Spleen (tissue), 11 donors: ENCODE data around the gene BACH2. TPM values are rescaled to one million over a fixed set of nuclear protein-coding genes. Genes with fewer than 3 reads are reported as not detected.
A peak's percentile ranks its signal among the peaks of the same experiment; 100 is the strongest.

ENCODE experiments used
- DNase-seq: peaks from one replicate; pipeline ENCODE4 v3.0.0-alpha.2; 2020
- H3K27ac ChIP-seq, 8 donors: fragments of 200-600 bp; sonication (generic) in 7 of 8; 1 replicate in 4 of 8; 2 replicates in 4 of 8; pipeline versions ENCODE4 v1.5.0 to v1.8.0; 2016 to 2021; ENCODE audit warnings: inconsistent platforms in 4 of 8, mild to moderate bottlenecking in 4 of 8, moderate library complexity in 1 of 8
- H3K27me3 ChIP-seq, 7 donors: fragments of 200-600 bp; sonication (generic) in 6 of 7; replicated peaks in 1 of 7; 1 replicate in 4 of 7; 2 replicates in 3 of 7; pipeline versions ENCODE4 v1.5.0 to v1.8.0; 2016 to 2021; ENCODE audit warnings: inconsistent platforms in 3 of 7, mild to moderate bottlenecking in 1 of 7
- H3K36me3 ChIP-seq, 6 donors: fragments of 200-600 bp; sonication (generic) in 5 of 6; 1 replicate in 4 of 6; 2 replicates in 2 of 6; pipeline versions ENCODE4 v1.5.0 to v1.8.0; 2016 to 2021; ENCODE audit warnings: inconsistent platforms in 2 of 6
- H3K4me1 ChIP-seq, 6 donors: fragments of 200-600 bp; sonication (generic) in 5 of 6; 1 replicate in 3 of 6; 2 replicates in 3 of 6; pipeline versions ENCODE4 v1.5.0 to v1.8.0; 2016 to 2021; ENCODE audit warnings: inconsistent platforms in 3 of 6
- H3K4me3 ChIP-seq, 8 donors: fragments of 200-600 bp; sonication (generic) in 7 of 8; 1 replicate in 4 of 8; 2 replicates in 4 of 8; pipeline versions ENCODE4 v1.5.0 to v1.8.0; 2016 to 2021; ENCODE audit warnings: inconsistent platforms in 4 of 8, mild to moderate bottlenecking in 4 of 8, moderate library complexity in 2 of 8
- H3K9me3 ChIP-seq, 8 donors: fragments of 200-600 bp; sonication (generic) in 7 of 8; 1 replicate in 4 of 8; 2 replicates in 4 of 8; pipeline versions ENCODE4 v1.5.0 to v1.8.0; 2016 to 2021; ENCODE audit warnings: inconsistent platforms in 4 of 8
- POLR2A ChIP-seq, 3 donors: fragments of 450-650 bp; IDR thresholded peaks; one replicate each; pipeline ENCODE4 v1.5.1; 2017; ENCODE audit warnings: antibody characterized with exemption in 3 of 3, mild to moderate bottlenecking in 1 of 3
- POLR2AphosphoS5 ChIP-seq, 3 donors: sonication (generic); formaldehyde crosslinking; IDR thresholded peaks; one replicate each; pipeline ENCODE4 v1.5.1; 2017; ENCODE audit warnings: antibody characterized with exemption in 3 of 3
- WGBS, 5 donors: extraction: QIAGEN DNeasy Blood & Tissue Kit in 3 of 5; methylation state at CpG; one replicate each; pipeline versions ENCODE4 v1.1.5 to v1.1.7; 2013 to 2018; 5-methylcytosine and 5-hydroxymethylcytosine counted together
- intact Hi-C: fragments of 100-400 bp; cut with DNase I; formaldehyde crosslinking; loops from one replicate; pipeline ENCODE4 v1.15.0; 2023; ENCODE audit warnings: low total_unique reads
- polyA plus RNA-seq, 3 donors: library from polyadenylated mRNA; stranded (reverse); fragments of 200-250 nt; gene quantifications; one replicate each; pipeline ENCODE4 v1.2.1, GENCODE V29; 2013
- total RNA-seq, 7 donors: library from RNA; depleted of rRNA in 3 of 7; stranded (reverse); fragments of >200 nt in 3 of 7; fragmentation: NEBNext Ultra II Directional in 4 of 7; extraction: Animal tissue kit (Norgen Biotek cat#: 25700) in 4 of 7; gene quantifications; one replicate each; pipeline versions ENCODE4 v1.1.0 to v1.2.1, GENCODE V29; 2016 to 2021
- TF ChIP-seq, protein P1 (sequence below), 11 experiments: fragments of 200-600 bp in 7 of 11; fragments of 450-650 bp in 4 of 11; sonication (generic) in 4 of 11; IDR thresholded peaks in 8 of 11; conservative IDR thresholded peaks in 3 of 11; 1 replicate in 7 of 11; 2 replicates in 4 of 11; pipeline versions ENCODE4 v1.4.0 to v1.8.0; 2016 to 2021; ENCODE audit warnings: antibody characterized with exemption in 11 of 11, inconsistent platforms in 4 of 11, mild to moderate bottlenecking in 1 of 11
- donor health status: healthy with polysubstance abuse.
- donor health status: DM: no; HTN: no; CAD: no; lungs with moderate emphysema.
- donor health status: DM: no; HTN: no; CAD: no.
- donor health status: Bipolar disorder and iron deficiency.
- donor health status: healthy.
- donor health status: DM: no; HTN: no; CAD: no.
- donor health status: DM: yes; HTN: yes; CAD: no.

BACH2 gene
- total and polyA plus RNA-seq, 10 donors, result 3.0 to 53.8 (median 32.3) TPM

DNA sequence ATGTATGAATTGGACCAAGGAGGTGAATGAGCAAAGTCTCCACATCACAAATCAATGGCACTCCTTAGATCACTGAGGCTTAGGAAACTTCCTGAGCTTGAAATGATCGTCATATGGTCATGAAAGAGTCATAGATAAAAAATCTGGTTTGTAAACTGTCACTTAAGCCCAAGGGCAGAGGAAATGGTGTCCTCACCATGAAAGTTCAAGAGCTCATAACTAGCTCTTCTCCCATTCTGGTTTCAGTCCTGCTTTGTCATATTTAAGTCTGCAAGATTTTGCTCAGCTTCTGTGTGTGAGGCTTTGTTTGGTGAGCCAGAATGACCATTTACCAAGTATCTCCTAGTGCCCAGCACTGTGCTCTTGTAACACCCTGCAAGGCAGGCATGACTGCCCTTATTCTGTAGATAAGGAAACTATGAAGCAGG is 341.9 kb downstream of the BACH2 start:
- TF ChIP-seq, protein P1, sequence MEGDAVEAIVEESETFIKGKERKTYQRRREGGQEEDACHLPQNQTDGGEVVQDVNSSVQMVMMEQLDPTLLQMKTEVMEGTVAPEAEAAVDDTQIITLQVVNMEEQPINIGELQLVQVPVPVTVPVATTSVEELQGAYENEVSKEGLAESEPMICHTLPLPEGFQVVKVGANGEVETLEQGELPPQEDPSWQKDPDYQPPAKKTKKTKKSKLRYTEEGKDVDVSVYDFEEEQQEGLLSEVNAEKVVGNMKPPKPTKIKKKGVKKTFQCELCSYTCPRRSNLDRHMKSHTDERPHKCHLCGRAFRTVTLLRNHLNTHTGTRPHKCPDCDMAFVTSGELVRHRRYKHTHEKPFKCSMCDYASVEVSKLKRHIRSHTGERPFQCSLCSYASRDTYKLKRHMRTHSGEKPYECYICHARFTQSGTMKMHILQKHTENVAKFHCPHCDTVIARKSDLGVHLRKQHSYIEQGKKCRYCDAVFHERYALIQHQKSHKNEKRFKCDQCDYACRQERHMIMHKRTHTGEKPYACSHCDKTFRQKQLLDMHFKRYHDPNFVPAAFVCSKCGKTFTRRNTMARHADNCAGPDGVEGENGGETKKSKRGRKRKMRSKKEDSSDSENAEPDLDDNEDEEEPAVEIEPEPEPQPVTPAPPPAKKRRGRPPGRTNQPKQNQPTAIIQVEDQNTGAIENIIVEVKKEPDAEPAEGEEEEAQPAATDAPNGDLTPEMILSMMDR (IDR thresholded peaks at IDR 0.05 in 8 of 11, conservative IDR thresholded peaks at IDR 0.05 in 3 of 11), result no peak
- TF ChIP-seq POLR2AphosphoS5 (IDR thresholded peaks at IDR 0.05), result no peak
- no peak for TF ChIP-seq POLR2A (IDR thresholded peaks at IDR 0.05)
- 0 to 26% (median 14%) methylated on average over 1 of the region's 1 CpG for WGBS, 5 donors
- H3K4me1 ChIP-seq, result peaks cover 6 to 49% (median 25%) of the 10 kb centered on the region in 6 donors
- no peaks in the 10 kb centered on the region for H3K27me3 ChIP-seq
- no peak for DNase-seq
- no peaks in the 10 kb centered on the region for H3K9me3 ChIP-seq
- intact Hi-C loops, result no loop called here
- no peak overlapping the region for H3K4me3 ChIP-seq
- peaks cover 0 to 21% (median 15%) of the 10 kb centered on the region in 6 donors for H3K36me3 ChIP-seq
- peak overlapping the region in 1 of 8 donors; percentile 19 for H3K27ac ChIP-seq

DNA sequence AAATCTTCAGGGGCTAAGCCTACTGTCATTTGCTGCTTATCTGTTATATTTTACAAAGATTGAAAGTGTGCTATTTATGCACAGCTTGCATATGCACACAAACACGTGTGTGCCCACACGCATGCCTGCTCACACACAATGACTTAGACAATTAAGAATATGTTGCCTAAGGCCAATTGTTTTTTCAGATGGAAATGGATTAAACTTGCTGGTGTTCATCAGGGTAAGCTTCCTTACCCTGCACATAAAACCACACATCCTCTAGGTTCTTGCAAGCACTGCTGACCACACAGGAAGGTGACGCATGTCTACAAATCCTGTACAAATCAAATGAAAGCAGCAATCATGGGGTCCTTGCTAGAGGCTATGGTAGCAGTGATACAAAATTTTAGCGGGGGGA is 344.0 kb downstream of the BACH2 start:
- Histone ChIP-seq H3K27ac (peak overlapping the region in 4 of 8 donors; percentile 39 to 70 (median 48)), H3K36me3 (peaks cover 0 to 42% (median 15%) of the 10 kb centered on the region in 6 donors), H3K4me1 (peaks cover 6 to 49% (median 25%) of the 10 kb centered on the region in 6 donors), H3K9me3 (no peaks in the 10 kb centered on the region), H3K4me3 (no peak overlapping the region), H3K27me3 (no peaks in the 10 kb centered on the region)
- peak in 1 of 3 donors; percentile 61 for TF ChIP-seq POLR2AphosphoS5 (IDR thresholded peaks at IDR 0.05)
- TF ChIP-seq, protein P1 (IDR thresholded peaks at IDR 0.05 in 8 of 11, conservative IDR thresholded peaks at IDR 0.05 in 3 of 11), result no peak
- 23 to 44% (median 31%) methylated on average over 4 of the region's 4 CpGs for WGBS, 5 donors
- no peak for DNase-seq
- intact Hi-C loops, result no loop called here

DNA sequence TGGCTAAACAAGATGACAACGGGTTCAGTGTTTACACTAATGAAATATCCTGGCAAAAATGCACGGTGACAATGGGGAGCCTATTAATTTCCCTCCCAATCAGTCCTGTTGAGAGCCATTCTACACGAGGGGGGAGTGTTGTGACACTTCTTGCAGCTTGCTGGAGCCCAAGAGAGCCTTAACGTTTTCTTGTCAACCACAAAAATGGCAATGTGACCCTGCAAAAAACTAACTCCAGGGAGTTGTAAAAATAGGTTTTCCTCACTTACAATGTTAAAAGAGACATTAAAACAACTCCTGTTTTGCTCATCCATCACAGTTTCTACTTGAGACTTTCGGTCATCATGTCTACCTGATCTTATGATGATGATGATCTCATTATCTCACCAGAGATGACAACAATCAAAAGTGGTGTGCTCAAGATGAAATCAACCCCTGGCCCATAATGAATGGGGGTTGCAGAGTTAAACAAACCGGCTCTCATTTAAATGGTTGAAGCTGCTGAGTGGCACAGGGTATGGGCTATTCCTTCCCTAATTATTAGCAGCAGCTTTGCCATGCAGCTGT is 344.5 kb downstream of the BACH2 start:
- Histone ChIP-seq H3K36me3 (peaks cover 0 to 46% (median 15%) of the 10 kb centered on the region in 6 donors), H3K4me1 (peaks cover 6 to 49% (median 25%) of the 10 kb centered on the region in 6 donors), H3K9me3 (no peaks in the 10 kb centered on the region), H3K4me3 (no peak overlapping the region), H3K27ac (peak overlapping the region in 5 of 8 donors; percentile 14 to 70 (median 29)), H3K27me3 (no peaks in the 10 kb centered on the region)
- TF ChIP-seq, protein P1 (IDR thresholded peaks at IDR 0.05 in 8 of 11, conservative IDR thresholded peaks at IDR 0.05 in 3 of 11), result no peak
- no peak for TF ChIP-seq POLR2A (IDR thresholded peaks at IDR 0.05)
- no peak for TF ChIP-seq POLR2AphosphoS5 (IDR thresholded peaks at IDR 0.05)
- 36 to 48% (median 40%) methylated on average over 6 of the region's 6 CpGs for WGBS, 5 donors
- DNase-seq, result no peak
- intact Hi-C loops, result no loop called here

DNA sequence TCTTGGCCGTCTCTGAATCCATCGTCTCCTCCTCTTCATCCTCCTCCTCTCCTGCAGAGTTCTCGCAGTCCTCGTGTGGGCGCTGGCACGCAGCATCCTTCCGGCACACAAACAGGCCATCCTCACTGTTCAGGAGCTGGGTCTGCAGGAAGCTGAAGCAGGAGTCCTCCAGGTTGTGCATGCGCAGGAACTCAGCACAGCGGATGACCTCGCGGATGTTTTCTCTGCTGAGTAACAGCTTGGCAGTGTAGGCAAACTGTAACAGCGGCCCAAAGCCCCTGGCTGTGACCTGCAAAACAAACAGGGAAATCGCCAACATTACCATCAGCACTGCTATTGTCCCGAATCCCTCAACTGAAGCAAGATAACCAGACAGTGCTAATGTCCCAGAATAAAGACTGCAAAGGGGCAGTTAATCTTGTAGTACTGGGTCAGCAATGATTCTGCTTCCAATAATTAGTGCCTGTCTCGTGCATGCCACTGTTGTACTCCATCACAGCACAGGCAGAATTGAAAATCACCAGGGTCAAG is 345.0 kb downstream of the BACH2 start:
- no peaks in the 10 kb centered on the region for H3K9me3 ChIP-seq
- H3K4me1 ChIP-seq, result peaks cover 6 to 49% (median 25%) of the 10 kb centered on the region in 6 donors
- H3K4me3 ChIP-seq, result no peak overlapping the region
- TF ChIP-seq, protein P1 (IDR thresholded peaks at IDR 0.05 in 8 of 11, conservative IDR thresholded peaks at IDR 0.05 in 3 of 11), result no peak
- peak in 1 of 3 donors; percentile 48 for TF ChIP-seq POLR2AphosphoS5 (IDR thresholded peaks at IDR 0.05)
- intact Hi-C loops, result no loop called here
- 80 to 92% (median 86%) methylated on average over 14 to 15 of the region's 15 CpGs for WGBS, 5 donors
- peak overlapping the region in 4 of 8 donors; percentile 14 to 70 (median 28) for H3K27ac ChIP-seq
- no peak for DNase-seq
- H3K36me3 ChIP-seq, result peaks cover 0 to 48% (median 15%) of the 10 kb centered on the region in 6 donors
- H3K27me3 ChIP-seq, result no peaks in the 10 kb centered on the region
